ENCODE measurements around the gene ACADS. TPM values are rescaled to one million over a fixed set of nuclear protein-coding genes. Genes with fewer than 3 reads are reported as not detected.
A peak's percentile ranks its signal among the peaks of the same experiment; 100 is the strongest.

Gene ACADS
- total and polyA plus RNA-seq, 9 of the 15 experiments (the other 6 are each of a cell fraction or from before 2014, with no cell fraction given) = 0.06 to 20.3 (median 8.8) TPM

GRCh38 chr12:120750806-120751205 lies 25.2 kb downstream of the ACADS start (continued):
- TF ChIP-seq ZBTB33 (CRISPR knock-in tag; IDR thresholded peaks at IDR 0.05) (peak; percentile 67), ZC3H8 (IDR thresholded peaks at IDR 0.05) (no peak), HLTF (IDR thresholded peaks at IDR 0.05) (no peak), ZNF146 (CRISPR knock-in tag; IDR thresholded peaks at IDR 0.05; ENCODE audit: unreplicated experiment) (no peak), CEBPB (tag; IDR thresholded peaks at IDR 0.05) (no peak), TBP (optimal IDR thresholded peaks at IDR 0.05; ENCODE audit: low read depth, low read length) (no peak), TGIF2 (CRISPR knock-in tag; IDR thresholded peaks at IDR 0.05) (no peak), RAD21 (CRISPR knock-in tag; conservative IDR thresholded peaks at IDR 0.05 in 1 of 2, IDR thresholded peaks at IDR 0.05 in 1 of 2) (peak in 1 of 2 experiments; percentile 39; a peak in 2 of 4 replicates), GTF2B (IDR thresholded peaks at IDR 0.05; ENCODE audit: extremely low read depth, insufficient read length) (no peak), THAP7 (CRISPR knock-in tag; IDR thresholded peaks at IDR 0.05) (no peak), SMARCA5 (IDR thresholded peaks at IDR 0.05) (0 out of 2 replicates have a peak, but pooled peaks have one; percentile 41), MED1 (CRISPR knock-in tag; IDR thresholded peaks at IDR 0.05; ENCODE audit: borderline replicate concordance) (no peak), ZNF121 (CRISPR knock-in tag; conservative IDR thresholded peaks at IDR 0.05) (peak; percentile 61), NR3C1 (CRISPR knock-in tag; IDR thresholded peaks at IDR 0.05) (no peak), DIDO1 (tag; IDR thresholded peaks at IDR 0.05; ENCODE audit: low read depth) (no peak), KDM1A (IDR thresholded peaks at IDR 0.05) (no peak)
- TF ChIP-seq, protein P1, sequence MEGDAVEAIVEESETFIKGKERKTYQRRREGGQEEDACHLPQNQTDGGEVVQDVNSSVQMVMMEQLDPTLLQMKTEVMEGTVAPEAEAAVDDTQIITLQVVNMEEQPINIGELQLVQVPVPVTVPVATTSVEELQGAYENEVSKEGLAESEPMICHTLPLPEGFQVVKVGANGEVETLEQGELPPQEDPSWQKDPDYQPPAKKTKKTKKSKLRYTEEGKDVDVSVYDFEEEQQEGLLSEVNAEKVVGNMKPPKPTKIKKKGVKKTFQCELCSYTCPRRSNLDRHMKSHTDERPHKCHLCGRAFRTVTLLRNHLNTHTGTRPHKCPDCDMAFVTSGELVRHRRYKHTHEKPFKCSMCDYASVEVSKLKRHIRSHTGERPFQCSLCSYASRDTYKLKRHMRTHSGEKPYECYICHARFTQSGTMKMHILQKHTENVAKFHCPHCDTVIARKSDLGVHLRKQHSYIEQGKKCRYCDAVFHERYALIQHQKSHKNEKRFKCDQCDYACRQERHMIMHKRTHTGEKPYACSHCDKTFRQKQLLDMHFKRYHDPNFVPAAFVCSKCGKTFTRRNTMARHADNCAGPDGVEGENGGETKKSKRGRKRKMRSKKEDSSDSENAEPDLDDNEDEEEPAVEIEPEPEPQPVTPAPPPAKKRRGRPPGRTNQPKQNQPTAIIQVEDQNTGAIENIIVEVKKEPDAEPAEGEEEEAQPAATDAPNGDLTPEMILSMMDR (IDR thresholded peaks at IDR 0.05 in 2 of 3, conservative IDR thresholded peaks at IDR 0.05 in 1 of 3; ENCODE audit: insufficient read depth in 2 of 3, low read depth in 1 of 3, low read length in 3 of 3) = peak in 1 of 3 experiments; percentile 21; a peak in 2 of 6 replicates
- TF ChIP-seq, protein P2, sequence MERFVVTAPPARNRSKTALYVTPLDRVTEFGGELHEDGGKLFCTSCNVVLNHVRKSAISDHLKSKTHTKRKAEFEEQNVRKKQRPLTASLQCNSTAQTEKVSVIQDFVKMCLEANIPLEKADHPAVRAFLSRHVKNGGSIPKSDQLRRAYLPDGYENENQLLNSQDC (CRISPR knock-in tag; IDR thresholded peaks at IDR 0.05) = no peak

All from K562 (cell line).